ENCODE results near the gene ATP13A2.

Gene ATP13A2

GRCh38 chr1:17001760-17002523 lies 9.8 kb downstream of the ATP13A2 start:
- DNase-seq: no peak

GRCh38 chr1:16999863-17000262 lies 11.9 kb downstream of the ATP13A2 start:
- no peak for DNase-seq

GRCh38 chr1:16998589-16998988 lies 13.1 kb downstream of the ATP13A2 start:
- DNase-seq: no peak

- no peak for DNase-seq
Observed at GRCh38 chr1:16996845-16997244, 14.9 kb downstream of the ATP13A2 start.

- no peak for DNase-seq
Observed at GRCh38 chr1:16993521-16994038, 18.1 kb downstream of the ATP13A2 start.

GRCh38 chr1:16992675-16993074 lies 19.1 kb downstream of the ATP13A2 start:
- no peak for DNase-seq

GRCh38 chr1:16992102-16992501 lies 19.6 kb downstream of the ATP13A2 start:
- no peak for DNase-seq

- no peak for DNase-seq
Observed at GRCh38 chr1:16991571-16991970, 20.2 kb downstream of the ATP13A2 start.

GRCh38 chr1:16989676-16990391 lies 21.9 kb downstream of the ATP13A2 start:
- DNase-seq: no peak

- no peak for DNase-seq
Observed at GRCh38 chr1:16988210-16988609, 23.5 kb downstream of the ATP13A2 start.

- no peak for DNase-seq
Observed at GRCh38 chr1:16986962-16987361, 24.8 kb downstream of the ATP13A2 start.

GRCh38 chr1:16986560-16986959 lies 25.2 kb downstream of the ATP13A2 start:
- DNase-seq: no peak

- no peak for DNase-seq
Observed at GRCh38 chr1:16986113-16986512, 25.6 kb downstream of the ATP13A2 start.

- DNase-seq: no peak
Observed at GRCh38 chr1:16984717-16985116, 27.0 kb downstream of the ATP13A2 start.

- no peak for DNase-seq
Observed at GRCh38 chr1:16983649-16984048, 28.1 kb downstream of the ATP13A2 start.

GRCh38 chr1:16982902-16983301 lies 28.8 kb downstream of the ATP13A2 start:
- DNase-seq: no peak

- no peak for DNase-seq
Observed at GRCh38 chr1:16981269-16981849, 30.4 kb downstream of the ATP13A2 start.

GRCh38 chr1:16980473-16981268 lies 31.1 kb downstream of the ATP13A2 start, which contains the start of gene MFAP2:
Gene MFAP2, minus strand, starts transcription at chr1:16980620. Its CDS starts 2,347 bp downstream, at chr1:16978273.
- DNase-seq: no peak

- DNase-seq: no peak
Observed at GRCh38 chr1:16979475-16980327, 32.0 kb downstream of the ATP13A2 start.

GRCh38 chr1:16978567-16979474 lies 32.9 kb downstream of the ATP13A2 start:
- DNase-seq: no peak

GRCh38 chr1:16978139-16978538 lies 33.6 kb downstream of the ATP13A2 start:
- no peak for DNase-seq
